Stimulated activated CD4-positive, alpha-beta T cell treated with anti-CD3 and anti-CD28 coated beads, Interleukin-15, amount 100 ng/mL, for 1 hour (primary cell): ENCODE results near the gene TNS3.

Source experiments
- DNase-seq, 2 donors: peaks; one replicate each; pipeline ENCODE4 v3.0.0-alpha.2; 2020; ENCODE audit warnings: low read depth in 1 of 2, low spot score in 1 of 2

TNS3 gene

DNA sequence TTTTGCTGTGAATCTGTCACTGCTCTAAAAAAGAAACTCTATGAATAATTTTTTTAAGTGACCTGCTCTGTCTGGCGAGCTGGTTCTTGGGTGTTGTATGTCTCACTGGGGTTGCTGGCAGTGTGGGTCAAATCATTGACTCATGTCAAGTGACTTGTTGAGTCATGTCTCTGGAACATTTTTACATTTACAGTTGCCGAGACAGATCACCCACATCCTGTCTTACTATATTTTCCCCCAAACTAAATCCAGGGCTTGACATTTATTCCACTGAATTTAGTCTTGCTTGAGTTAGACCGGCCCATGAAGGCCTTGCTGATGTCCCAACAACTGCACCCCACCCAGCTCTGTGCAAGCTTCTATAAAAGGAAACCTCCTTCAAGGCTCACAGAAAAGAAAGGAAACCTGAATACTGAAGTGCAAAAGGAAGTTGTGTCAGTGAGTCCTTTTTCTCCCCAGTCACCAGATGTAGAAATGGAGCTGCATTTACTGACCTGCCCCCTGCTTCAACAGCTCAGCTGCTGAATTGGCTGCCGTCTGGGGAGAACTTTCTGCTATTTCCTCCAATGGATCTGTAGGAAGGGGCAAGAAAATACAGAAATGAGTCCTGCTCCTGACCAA is 290.3 kb downstream of the TNS3 start:
- no peak for DNase-seq

DNA sequence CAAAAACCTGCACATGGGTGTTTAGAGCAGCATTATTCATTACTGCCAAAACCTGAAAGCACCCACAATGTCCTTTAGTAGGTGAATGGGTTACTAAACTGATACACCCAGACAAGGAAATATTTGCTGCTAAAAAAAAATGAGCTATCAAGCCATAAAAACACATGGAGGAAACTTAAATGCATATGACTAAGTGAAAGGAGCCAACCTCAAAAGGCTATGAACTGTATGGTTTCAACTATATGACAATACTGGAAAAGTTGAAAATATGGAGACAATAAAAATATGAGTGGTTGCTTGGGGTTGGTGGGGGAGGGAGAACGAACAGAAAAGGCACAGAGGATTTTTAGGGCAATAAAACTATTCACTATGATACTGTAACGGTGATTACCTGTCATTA is 291.0 kb downstream of the TNS3 start:
- no peak for DNase-seq

DNA sequence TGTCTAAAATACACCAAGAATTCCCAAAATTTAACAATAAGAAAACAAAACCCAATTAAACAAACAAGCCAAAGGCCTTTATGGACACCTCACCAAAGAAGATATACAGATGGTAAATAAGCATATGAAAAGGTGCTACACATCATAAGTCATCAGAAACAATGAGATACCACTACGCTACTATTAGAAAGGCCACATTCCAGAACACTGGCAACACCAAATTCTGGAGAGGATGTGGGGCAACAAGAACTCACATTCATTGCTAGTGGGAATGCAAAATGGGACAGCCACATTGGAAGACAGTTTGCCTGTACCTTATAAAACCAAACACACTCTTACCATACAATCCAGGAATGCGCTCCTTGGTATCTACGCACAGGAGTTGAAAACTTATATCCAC is 291.4 kb downstream of the TNS3 start:
- DNase-seq: no peak

DNA sequence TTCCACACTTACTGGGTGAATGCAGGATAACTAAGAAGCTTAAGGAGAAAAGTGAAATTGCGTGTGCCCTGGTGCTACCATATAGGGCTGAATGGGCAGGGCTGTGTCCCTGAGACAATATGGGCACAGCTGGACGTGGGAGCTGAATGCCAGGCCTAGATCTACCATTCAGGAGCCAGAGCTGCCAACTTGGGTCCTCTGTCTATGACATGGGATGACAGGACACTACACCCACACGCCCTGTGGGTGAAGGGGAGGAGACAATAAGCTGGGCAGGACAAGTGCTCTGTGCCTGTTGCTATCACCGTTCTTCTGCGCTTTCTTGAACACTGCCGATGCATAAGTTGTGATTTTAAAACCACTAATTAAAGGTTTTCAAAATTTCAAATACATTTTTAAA is 293.9 kb downstream of the TNS3 start:
- no peak for DNase-seq

DNA sequence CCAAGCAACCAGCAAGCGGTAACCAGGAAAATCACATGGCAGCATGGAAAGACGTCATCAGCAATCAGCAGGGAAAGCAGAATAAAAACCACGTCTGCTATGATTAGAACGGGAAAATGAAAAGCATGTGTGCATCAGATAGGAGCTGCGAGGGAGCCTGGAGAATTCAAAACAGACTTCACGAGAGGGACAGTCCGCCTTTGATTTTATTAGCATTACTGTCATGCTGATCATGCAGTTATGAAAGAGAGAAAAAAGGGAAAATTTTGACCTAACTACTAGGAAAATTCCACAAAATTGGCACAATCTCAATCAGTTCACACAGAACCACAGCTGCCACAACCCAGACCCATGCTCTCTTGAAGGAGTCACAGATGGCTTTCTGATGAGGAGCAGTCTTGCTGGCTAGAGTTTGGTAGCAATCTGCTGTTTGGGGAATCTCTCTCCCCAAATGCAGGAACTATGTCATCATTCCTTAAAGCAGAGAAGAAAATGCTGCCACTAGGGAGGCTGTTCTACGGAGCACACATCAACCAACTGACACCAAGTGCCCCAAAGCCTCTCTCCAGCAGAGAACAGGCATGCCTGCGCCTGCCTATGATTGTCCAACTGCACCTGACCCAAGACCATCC is 295.9 kb downstream of the TNS3 start:
- no peak for DNase-seq

DNA sequence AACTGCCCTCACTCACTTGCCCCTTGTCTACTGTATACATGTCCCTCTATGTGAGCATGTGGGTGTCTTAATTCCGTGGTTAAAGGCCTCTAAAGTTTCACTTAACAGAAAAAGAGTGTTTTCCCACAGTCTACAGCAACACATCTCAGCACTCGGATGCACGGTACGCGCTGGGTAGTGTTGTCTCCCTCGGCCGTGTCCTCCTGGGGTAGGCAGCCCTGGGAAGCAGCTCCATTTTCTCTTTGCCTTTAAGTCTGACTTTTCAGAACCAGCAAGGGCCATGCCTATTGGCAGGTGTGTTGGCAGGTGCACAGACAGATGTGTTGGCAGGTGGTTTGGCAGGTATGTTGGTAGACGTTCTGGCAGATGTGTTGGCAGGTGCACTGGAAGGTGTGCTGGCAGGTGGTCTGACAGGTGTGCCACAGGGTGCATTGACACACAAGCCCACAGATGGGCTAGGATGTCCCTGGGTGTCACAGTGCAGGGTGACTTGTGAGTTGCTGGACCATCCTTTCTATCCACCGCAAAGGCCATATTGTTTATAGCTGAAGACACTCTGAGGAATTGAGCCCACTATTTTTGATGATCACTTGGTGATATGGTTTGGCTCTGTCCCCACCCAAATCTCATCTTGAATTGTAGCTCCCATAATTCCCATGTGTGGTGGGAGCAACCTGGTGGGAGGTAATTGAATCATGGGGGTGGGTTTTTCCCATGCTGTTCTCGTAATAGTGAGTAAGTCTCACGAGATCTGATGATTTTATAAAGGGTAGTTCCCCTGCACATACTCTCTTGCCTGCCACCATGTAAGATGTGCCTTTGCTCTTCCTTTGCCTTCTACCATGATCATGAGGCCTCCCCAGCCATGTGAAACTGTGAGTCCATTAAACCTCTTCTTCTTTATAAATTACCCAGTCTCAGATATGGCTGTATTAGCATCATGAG is 296.9 kb downstream of the TNS3 start:
- DNase-seq: no peak

DNA sequence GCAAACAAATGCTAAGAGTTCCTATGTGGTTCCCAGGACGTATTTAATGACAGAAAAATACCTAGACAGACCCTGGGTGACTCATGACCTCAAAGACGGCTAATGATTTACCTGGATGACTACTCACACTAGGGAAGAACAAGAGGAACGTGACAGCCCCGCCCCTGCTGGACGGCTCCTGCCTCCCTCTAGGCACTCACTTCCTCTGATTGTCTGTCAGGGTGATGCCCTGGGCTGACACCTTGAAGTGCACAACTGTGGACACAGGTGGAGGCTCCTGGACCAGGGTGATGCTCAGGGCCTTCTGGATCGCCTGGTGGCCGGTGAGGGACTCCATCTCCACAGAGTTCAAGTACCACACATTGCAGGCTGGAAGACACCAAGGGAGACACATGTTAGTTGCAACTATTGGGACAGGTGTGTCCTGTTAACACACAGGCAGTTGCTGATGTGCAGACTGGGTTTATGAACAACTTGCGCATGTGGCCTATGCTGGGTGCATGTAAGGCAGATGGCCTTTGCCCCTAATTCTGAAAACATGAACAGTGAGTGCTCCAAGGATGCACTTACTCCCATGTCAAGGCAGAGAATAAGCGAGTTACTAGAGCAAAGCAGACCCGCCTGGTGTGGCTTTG is 298.3 kb downstream of the TNS3 start:
- DNase-seq: no peak

DNA sequence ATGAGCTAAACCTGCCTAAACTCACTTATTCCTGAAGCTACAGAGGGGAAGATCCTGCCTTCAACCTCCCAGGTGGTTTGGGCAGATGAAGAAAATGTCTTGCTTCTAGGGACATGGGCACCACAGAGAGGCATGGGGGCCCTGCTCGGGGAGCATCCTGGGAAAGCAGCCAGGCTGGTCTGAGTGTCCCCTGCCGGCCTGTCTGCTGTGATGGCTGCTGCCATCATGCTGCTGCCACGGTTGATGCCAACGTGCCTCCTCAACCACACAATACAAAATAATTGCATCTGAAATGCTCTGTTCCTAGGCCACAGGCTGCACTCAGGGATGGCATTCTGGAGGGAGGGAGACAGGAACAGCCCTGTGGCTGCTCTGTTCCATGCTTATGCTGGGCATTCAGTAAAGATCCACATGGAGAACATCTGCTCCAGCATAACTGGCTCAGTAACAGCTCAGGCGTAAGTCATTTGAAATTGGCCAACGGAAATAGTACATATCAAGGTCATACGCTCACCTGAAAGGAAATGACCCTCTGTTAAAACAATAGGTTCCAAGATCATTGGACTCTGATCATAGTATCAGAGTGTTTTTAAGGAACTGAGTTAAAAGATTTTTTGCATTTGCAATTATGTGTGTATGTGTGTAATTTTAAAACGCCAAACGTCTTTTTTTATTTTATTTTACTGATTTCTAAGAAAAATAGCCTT is 299.0 kb downstream of the TNS3 start:
- no peak for DNase-seq

DNA sequence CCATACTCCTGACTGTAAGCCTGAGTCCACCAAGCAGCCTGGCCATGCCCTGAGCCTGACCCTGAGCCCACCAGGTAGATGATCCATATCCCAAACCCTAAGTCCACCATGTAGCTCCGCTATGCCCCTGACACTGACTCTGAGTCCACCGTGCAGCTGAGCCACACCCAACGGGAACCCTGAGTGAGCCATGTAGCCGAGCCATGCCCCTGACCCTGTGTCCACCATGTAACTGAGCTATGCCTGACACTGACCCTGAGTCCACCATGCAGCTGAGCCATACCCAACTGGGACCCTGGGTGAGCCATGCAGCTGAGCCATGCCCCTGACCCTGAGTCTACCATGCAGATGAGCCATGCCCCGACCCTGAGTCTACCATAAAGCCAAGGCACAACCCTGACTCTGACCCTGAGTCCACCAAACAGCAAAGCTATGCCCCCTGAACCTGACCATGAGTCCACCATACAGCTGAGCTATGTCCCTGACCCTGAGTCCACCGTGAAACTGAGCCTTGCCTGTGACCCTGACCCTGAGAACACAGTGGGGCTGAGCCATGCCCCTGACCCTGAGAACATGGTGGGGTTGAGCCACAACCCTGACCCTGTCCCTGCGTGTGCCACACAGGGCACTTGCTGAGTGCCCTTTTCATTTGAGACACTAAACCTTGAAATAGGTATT is 299.8 kb downstream of the TNS3 start:
- DNase-seq: no peak

DNA sequence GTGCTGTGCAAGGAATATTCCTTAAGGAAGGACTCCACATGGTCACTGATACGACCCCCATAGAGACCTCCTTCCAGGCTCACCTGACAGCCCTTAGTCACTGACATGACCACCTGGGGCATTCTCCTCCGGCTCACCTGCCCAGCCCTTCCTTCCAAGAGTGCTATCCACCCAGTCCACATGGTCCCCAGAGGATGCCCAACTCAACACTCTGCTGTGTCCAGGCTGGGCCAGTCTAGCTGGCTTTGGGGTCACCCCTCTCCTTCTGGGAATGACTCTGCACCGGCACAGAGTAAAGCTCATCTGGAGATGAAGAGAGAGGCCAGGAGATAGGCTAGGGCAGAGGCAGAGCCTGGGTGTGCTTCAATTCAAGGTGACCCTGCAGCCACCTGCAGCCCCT is 300.8 kb downstream of the TNS3 start:
- DNase-seq: no peak

DNA sequence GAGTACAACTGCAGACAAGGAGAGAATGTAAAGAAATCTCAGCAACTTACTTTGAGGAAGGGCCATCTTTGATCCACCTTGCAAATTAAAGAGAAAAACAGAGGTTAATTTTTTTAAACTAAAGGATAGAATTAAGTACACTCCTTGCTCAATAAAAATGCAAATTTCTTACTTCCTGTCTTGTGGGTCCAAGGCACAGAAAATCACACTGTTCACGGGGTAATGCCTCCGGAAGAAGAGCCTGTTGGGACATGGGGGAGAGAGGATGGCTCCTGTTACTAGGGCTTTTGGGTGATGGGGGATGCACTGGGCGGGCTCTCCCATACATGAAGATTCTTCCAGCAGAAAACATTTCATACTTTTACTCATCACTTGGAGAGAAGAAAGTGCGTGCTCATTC is 301.8 kb downstream of the TNS3 start:
- no peak for DNase-seq

DNA sequence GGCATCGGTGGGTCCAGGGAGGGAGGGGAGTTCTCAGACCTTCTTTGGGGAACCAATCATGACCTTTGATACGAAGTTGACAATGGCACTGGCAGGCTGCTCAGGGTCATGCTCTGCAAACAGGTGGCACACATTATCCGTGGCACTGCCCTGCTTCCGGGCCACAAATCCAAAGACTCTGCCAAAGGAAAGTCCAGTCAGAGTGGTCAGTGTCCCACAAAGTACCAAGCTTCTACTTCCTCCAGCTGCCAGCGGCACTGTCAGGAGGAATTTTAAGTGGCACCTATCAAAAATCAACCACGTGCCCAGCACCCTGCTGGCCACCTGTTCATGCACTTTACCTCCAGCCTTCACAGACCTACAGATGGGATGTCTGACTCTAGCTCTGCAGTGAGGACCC is 303.9 kb downstream of the TNS3 start:
- no peak for DNase-seq

DNA sequence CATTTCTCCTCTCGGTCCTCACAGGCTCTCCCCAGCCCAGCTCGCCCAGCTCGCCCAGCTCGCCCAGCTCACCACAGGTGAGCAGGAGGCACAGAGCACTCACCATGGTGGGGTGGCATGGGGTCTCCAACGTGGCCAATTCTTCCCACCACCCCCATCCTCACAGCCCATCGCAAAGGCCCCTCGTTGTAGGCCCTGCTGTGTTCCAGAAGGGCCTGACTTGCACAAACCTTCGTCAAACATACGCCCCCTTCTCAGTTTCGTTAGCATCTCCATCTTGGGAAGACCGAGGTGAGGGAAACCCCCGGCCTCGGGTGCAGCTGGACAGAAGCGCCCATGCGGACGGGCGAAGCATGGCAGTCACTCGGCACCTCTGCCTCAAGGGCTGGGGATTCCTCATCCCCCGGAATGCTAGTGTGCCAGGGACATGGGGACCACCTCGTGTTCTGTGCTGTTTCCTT is 304.6 kb downstream of the TNS3 start:
- no peak for DNase-seq

DNA sequence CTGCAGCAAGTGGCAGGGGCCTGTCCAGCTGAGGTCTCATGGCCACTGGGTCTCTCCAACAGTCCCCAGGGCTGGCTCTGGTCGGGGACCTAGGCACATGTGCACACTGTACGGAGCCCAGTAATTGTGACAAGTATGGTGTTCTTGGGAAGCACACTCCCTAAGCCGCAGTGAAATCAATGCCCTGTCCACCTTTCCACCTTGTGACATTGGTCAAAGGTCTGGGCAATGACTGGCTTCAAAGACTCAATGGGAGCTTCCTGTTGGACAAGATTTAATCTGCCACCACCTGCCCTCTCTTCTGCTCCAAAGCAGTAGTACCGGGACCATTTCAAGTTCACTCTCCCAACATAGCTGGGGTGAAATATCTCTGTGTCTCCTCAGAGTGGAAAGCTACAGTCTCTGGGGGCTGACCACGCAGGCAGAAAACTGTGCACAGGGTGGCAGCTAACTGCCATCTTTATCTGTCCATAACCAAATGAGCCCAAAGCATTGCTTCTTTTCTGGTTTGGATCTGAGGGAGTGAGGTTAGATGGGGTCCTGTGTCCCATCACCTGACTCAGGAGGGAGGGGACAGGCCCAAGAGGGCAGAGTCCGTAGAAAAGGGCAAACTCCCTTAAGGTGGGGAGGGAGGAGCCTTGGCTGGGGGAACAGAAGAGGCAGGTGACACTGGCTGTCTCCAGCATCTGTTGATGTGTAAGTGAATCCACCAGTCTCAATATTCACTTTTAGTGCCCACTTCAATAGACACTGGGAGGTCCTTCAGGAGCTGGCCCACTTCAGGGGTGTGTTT is 307.7 kb downstream of the TNS3 start:
- no peak for DNase-seq

DNA sequence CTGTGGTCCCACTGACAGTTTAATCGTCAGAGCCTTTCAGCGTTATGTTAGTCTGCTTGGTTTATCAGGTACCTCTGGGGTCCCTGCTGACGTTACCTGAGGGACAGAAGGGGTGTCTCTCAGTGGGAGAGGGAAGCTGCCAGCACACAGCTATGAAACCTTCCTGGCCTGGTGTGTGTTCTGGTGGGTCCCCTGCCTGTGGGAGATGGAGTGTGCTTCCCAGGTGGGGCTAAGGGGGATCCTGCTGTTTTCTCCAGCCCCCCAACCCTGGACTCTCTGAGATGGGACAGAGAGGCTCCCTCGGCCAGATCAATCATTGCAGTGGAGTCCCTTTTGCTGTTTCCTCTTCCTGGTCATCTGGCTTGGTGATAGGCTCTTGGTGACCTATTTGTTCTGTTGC is 308.8 kb downstream of the TNS3 start:
- no peak for DNase-seq

DNA sequence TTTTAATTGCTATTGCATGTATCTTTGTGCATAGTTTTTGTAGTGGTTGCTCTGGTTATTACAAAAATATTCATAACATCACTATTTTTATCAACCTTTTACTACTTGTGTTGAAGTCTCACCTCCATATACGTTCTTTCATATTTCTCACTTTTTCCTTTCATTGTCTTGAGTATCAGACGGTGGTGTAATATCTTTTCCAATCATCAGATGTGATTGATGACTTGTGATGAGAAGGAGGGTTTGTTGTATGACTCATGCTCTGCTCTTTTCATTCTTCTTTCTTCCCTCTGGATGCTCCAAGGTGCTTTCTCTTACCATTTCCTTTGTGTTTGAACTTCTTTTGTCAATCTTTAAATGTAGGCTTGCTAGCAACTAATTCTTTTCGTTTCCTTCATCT is 310.2 kb downstream of the TNS3 start:
- DNase-seq: no peak

DNA sequence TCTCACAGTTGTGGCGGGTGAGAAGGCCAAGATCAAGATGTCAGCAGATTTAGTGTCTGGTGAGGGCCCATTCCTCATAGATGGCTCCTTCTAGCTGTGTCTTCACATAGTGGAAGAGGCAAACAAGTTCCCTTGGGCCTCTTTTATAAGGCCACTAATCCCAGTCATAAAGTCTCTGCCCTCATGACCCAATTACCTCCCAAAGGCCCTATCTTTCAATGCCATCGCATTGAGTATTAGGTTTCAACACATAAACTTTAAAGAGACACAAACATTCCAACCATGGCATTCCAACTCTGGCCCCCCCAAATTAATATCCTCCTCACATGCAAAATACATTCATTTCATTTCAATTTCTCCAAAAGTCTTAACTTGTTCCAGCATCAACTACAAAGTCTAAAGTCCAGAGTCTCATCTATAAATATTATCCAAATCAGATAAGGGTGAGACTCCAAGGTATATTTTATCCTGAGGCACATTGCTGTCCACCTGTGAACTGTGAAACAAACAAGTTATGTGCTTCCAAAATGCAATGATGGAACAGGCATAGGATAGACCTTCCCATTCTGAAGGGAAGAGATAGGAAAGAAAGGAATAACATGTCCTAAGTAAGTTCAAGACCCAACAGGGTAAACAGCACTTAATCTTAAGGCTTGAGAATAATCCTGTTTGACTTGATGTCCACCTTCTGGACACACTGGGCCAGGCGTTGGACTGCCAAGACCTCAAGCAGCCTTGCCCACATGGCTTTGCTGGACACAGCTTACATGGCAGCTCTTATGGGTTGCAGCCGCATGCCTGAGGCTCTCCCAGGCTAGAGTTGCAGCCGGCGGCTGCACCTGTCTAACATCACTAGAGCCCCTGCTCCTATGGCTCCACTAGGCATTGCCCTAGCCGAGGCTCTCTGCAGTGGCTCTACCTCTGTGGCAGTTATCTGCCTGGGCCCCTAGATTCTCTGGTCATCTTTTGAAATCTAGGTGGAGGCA is 312.8 kb downstream of the TNS3 start:
- no peak for DNase-seq

DNA sequence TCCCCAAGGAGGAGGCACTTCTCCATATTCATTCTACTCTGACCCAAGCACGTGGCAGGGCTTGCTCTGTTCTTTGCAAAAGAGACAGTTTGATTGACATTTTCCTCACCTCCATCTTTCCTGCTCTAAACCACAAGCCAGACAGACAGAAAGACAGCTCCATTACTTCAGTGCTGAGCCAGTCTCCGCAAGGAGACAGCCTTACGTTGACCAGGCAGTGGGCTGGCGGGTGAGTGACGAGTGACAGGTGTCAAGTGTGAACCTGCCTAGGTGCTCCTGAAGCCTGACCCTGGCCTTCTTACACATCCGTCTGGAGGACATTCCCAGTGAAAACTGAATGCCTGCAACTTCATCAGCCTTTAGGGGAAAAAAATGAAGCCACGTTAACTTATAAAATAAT is 314.6 kb downstream of the TNS3 start:
- no peak for DNase-seq

DNA sequence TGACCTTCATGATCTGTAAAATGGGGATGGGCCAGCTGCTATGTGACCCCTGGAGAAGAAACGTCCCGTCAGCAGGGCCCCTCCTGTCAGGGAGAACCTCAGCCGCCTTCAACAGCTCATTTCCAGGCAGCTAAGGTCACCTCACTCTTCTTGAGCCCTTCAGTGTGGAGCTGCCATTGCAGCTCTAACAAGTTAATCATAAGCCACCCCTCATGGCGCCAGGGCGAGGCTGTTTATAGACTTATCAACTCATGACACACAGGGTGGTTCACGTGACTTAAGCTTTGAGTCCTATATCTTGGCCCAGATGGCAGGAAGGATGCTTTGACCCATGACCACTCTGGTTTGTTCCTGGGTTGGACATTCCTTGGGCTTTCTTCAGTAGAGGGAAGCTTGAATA is 315.1 kb downstream of the TNS3 start:
- DNase-seq: no peak
